WI38 (cell line): ENCODE data around the gene KCNH1.

Source experiments
- H3K4me3 ChIP-seq: 2 replicates; pipeline ENCODE4 v1.5.1; 2011; ENCODE audit warnings: low read depth, mild to moderate bottlenecking, control low read depth, low read length
- CTCF ChIP-seq: IDR thresholded peaks from 2 replicates; pipeline ENCODE4 v1.5.1; 2012; ENCODE audit warnings: low read depth, mild to moderate bottlenecking, control low read depth, low read length

Gene KCNH1

GRCh38 chr1:210698661-210699060 is 435.3 kb downstream of the KCNH1 start:
- no peak for TF ChIP-seq CTCF
- no peak overlapping the region for H3K4me3 ChIP-seq

- H3K4me3 ChIP-seq = no peak overlapping the region
Observed at GRCh38 chr1:210697185-210697584, 436.8 kb downstream of the KCNH1 start.

GRCh38 chr1:210696709-210697108 is 437.2 kb downstream of the KCNH1 start:
- no peak overlapping the region for H3K4me3 ChIP-seq
- no peak for TF ChIP-seq CTCF

More at GRCh38 chr1:210697185-210697584, 436.8 kb downstream of the KCNH1 start:
- no peak for TF ChIP-seq CTCF

GRCh38 chr1:210695026-210695425 is 438.9 kb downstream of the KCNH1 start:
- H3K4me3 ChIP-seq = no peak overlapping the region
- TF ChIP-seq CTCF = no peak

GRCh38 chr1:210692796-210693195 is 441.2 kb downstream of the KCNH1 start:
- no peak overlapping the region for H3K4me3 ChIP-seq
- no peak for TF ChIP-seq CTCF

- no peak for TF ChIP-seq CTCF
- H3K4me3 ChIP-seq = no peak overlapping the region
Observed at GRCh38 chr1:210691039-210691610, 442.8 kb downstream of the KCNH1 start.

- no peak overlapping the region for H3K4me3 ChIP-seq
- TF ChIP-seq CTCF = no peak
Observed at GRCh38 chr1:210690236-210690635, 443.7 kb downstream of the KCNH1 start.
